Nephron progenitor cell (in vitro differentiated cells): Measurements from ENCODE around the gene MOSPD3.
A peak's percentile ranks its signal among the peaks of the same experiment; 100 is the strongest.

ENCODE experiments used
- DNase-seq: peaks from one replicate; pipeline ENCODE4 v3.0.0; 2021
- H3K27ac Mint-ChIP-seq: 2 replicates; pipeline ENCODE4 v1.8.0; 2021; ENCODE audit warnings: mild to moderate bottlenecking, moderate library complexity, mixed read lengths
- H3K27me3 Mint-ChIP-seq: 2 replicates; pipeline ENCODE4 v1.8.0; 2021; ENCODE audit warnings: mild to moderate bottlenecking, low read depth, mixed read lengths; ENCODE audit not compliant: poor library complexity
- H3K36me3 Mint-ChIP-seq: 2 replicates; pipeline ENCODE4 v1.8.0; 2021; ENCODE audit warnings: low read depth, mixed read lengths
- H3K4me1 Mint-ChIP-seq: 2 replicates; pipeline ENCODE4 v1.8.0; 2021; ENCODE audit warnings: mixed read lengths
- H3K4me3 Mint-ChIP-seq: 2 replicates; pipeline ENCODE4 v1.8.0; 2021; ENCODE audit warnings: mild to moderate bottlenecking, moderate library complexity, mixed read lengths
- H3K9me3 Mint-ChIP-seq: 2 replicates; pipeline ENCODE4 v1.8.0; 2021; ENCODE audit warnings: mild to moderate bottlenecking, moderate library complexity, mixed read lengths
- CTCF ChIP-seq: fragments of 200-600 bp; sonication (generic); IDR thresholded peaks from 2 replicates; pipeline ENCODE4 v1.5.0; 2021; ENCODE audit warnings: antibody characterized with exemption

The MOSPD3 gene

DNA sequence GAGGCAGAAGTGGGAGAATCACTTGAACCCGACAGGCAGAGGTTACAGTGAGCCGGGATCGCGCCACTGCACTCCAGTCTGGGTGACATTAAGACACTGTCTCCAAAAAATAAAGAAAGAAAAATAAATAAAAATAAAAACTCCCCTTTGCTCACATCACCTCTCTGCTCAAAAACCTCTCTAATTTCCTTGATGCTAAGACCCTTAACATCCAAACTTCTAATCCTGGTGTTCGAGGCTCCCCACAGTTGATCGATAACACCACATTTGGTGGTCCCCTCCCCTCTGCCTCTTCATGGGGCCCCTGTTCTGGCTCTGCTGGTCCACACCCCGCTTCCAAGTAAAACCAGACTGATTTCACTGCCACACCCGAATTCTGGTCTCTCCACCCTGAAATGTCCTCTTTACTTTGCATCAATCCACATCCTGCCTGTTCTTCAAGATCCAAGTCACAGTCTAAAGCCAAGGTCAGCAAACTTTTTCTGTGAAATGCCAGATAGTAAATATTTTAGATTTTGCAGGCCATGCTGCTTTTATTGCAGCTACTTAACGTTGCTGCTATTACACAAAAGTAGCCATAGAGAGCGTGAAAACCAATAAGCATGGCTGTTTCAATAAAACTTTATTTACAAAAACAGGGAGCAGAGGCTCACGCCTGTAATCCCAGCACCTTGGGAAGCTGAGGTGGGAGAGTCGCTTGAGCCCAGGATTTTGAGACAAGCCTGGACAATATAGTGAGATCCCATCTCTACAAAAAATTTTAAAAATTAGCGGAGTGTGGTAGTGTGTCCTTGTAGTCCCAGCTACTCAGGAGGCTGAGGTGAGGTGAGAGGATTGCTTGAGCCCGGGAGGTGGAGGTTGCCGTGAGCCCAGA is 11.8 kb downstream of the MOSPD3 start:
- Mint-ChIP-seq H3K9me3 (no peaks in the 10 kb centered on the region), H3K27ac (no peak overlapping the region), H3K4me1 (peaks cover 26% of the 10 kb centered on the region), H3K27me3 (peaks cover 36% of the 10 kb centered on the region), H3K36me3 (peaks cover 11% of the 10 kb centered on the region), H3K4me3 (no peak overlapping the region)
- no peak for DNase-seq
- TF ChIP-seq CTCF, result no peak

- Mint-ChIP-seq H3K4me1 (peaks cover 19% of the 10 kb centered on the region), H3K36me3 (peaks cover 6% of the 10 kb centered on the region), H3K27ac (no peak overlapping the region), H3K9me3 (no peaks in the 10 kb centered on the region), H3K4me3 (peak overlapping the region; percentile 68), H3K27me3 (peaks cover 41% of the 10 kb centered on the region)
- no peak for TF ChIP-seq CTCF
- DNase-seq, result no peak
These were observed 13.7 kb downstream of the MOSPD3 start for GRCh38 chr7:100626055-100626454.

- peaks cover 15% of the 10 kb centered on the region for H3K4me1 Mint-ChIP-seq
- no peaks in the 10 kb centered on the region for H3K9me3 Mint-ChIP-seq
- H3K36me3 Mint-ChIP-seq, result peaks cover 1% of the 10 kb centered on the region
- TF ChIP-seq CTCF, result no peak
- peak; percentile 87 for DNase-seq
- no peak overlapping the region for H3K27ac Mint-ChIP-seq
- H3K27me3 Mint-ChIP-seq, result peaks cover 42% of the 10 kb centered on the region
- peak overlapping the region; percentile 68 for H3K4me3 Mint-ChIP-seq
These were observed 14.3 kb downstream of the MOSPD3 start for GRCh38 chr7:100626530-100627237.

DNA sequence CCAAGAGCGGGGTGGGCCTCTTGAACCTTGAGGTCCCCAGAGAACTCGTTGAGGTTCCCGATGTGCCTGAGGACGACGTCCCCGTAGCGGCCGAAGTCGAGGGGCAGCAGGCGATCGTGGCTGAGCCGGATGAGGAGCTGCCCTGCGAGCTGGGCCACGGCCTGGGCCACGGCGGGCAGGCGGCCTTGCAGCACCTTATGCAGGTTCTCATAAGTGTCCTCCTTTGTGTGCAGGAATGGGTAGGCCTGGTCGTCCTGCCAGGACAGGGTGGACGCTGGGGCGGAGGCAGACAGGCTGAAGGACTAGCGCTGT is 14.9 kb downstream of the MOSPD3 start:
- peaks cover 9% of the 10 kb centered on the region for H3K4me1 Mint-ChIP-seq
- no peaks in the 10 kb centered on the region for H3K9me3 Mint-ChIP-seq
- no peak overlapping the region for H3K27ac Mint-ChIP-seq
- DNase-seq, result no peak
- TF ChIP-seq CTCF, result no peak
- H3K4me3 Mint-ChIP-seq, result no peak overlapping the region
- no peaks in the 10 kb centered on the region for H3K36me3 Mint-ChIP-seq
- peaks cover 47% of the 10 kb centered on the region for H3K27me3 Mint-ChIP-seq

- Mint-ChIP-seq H3K27ac (peak overlapping the region; percentile 59), H3K36me3 (no peaks in the 10 kb centered on the region), H3K27me3 (peaks cover 56% of the 10 kb centered on the region), H3K4me3 (no peak overlapping the region), H3K9me3 (no peaks in the 10 kb centered on the region), H3K4me1 (peaks cover 16% of the 10 kb centered on the region)
- TF ChIP-seq CTCF, result peak; percentile 31
- peak; percentile 51 for DNase-seq
These were observed 16.9 kb downstream of the MOSPD3 start for GRCh38 chr7:100629117-100629716.
